SU-DHL-6 (cell line): ENCODE data around the gene SLC9A3.
"Not testable (repeated sequence)": the region's sequence is repeated elsewhere in the genome, so short reads cannot be mapped to it uniquely, and the experiment has no call there.

Experiments
- H2AFZ ChIP-seq: fragments of 200-600 bp; sonication (generic); 2 replicates; pipeline ENCODE4 v1.6.1; 2014; ENCODE audit warnings: low read depth, mild to moderate bottlenecking, moderate library complexity, mixed read lengths, antibody characterized with exemption, low read length; ENCODE audit not compliant: severe bottlenecking
- H3F3A ChIP-seq: fragments of 200-600 bp; shearing (Covaris generic); 2 replicates; pipeline ENCODE4 v1.6.0; 2016; ENCODE audit warnings: antibody characterized with exemption, mild to moderate bottlenecking; ENCODE audit not compliant: insufficient read depth
- H3K27ac ChIP-seq: fragments of 200-600 bp; sonication (generic); 2 replicates; pipeline ENCODE4 v1.5.1; 2016; ENCODE audit warnings: low read depth, mild to moderate bottlenecking, low read length, moderate library complexity, mixed read lengths
- H3K27me3 ChIP-seq: fragments of 200-600 bp; sonication (generic), shearing (Covaris generic); 2 replicates; pipeline ENCODE4 v1.6.0; 2014; ENCODE audit warnings: mild to moderate bottlenecking, low read length
- H3K36me3 ChIP-seq: fragments of 200-600 bp; sonication (generic); 2 replicates; pipeline ENCODE4 v1.6.1; 2014; ENCODE audit warnings: mild to moderate bottlenecking, low read length, mixed read lengths
- H3K4me2 ChIP-seq: fragments of 300-600, 200-600 bp; shearing (Covaris generic), sonication (generic); 2 replicates; pipeline ENCODE4 v1.6.0; 2014; ENCODE audit warnings: low read length, low read depth, mild to moderate bottlenecking; ENCODE audit not compliant: poor library complexity, severe bottlenecking
- H3K4me3 ChIP-seq: fragments of 200-600 bp; sonication (generic); 2 replicates; pipeline ENCODE4 v1.5.1; 2014; ENCODE audit warnings: antibody characterized with exemption, low read length, mild to moderate bottlenecking, mixed read lengths; ENCODE audit not compliant: insufficient read depth, poor library complexity, severe bottlenecking
- H3K79me2 ChIP-seq: fragments of 200-600 bp; sonication (generic); 2 replicates; pipeline ENCODE4 v1.6.1; 2014; ENCODE audit warnings: mild to moderate bottlenecking, low read length, moderate library complexity; ENCODE audit not compliant: insufficient read depth
- H3K9ac ChIP-seq: fragments of 200-600 bp; sonication (generic); 2 replicates; pipeline ENCODE4 v1.7.0; 2014; ENCODE audit warnings: mild to moderate bottlenecking, low read length
- H3K9me2 ChIP-seq: fragments of 200-600 bp; sonication (generic); replicated peaks from 2 replicates; pipeline ENCODE4 v1.6.1; 2014; ENCODE audit warnings: low read length; ENCODE audit not compliant: insufficient read depth
- H3K9me3 ChIP-seq: fragments of 200-600 bp; sonication (generic); 2 replicates; pipeline ENCODE4 v1.6.1; 2014; ENCODE audit warnings: low read length, mixed read lengths; ENCODE audit not compliant: insufficient read depth
- H4K20me1 ChIP-seq: fragments of 200-600 bp; sonication (generic); 2 replicates; pipeline ENCODE4 v1.6.1; 2014; ENCODE audit warnings: low read depth, mild to moderate bottlenecking, antibody characterized with exemption, low read length, moderate library complexity, mixed read lengths
- CTCF ChIP-seq: fragments of 200-600 bp; sonication (generic); IDR thresholded peaks from one replicate; pipeline ENCODE4 v1.5.1; 2017; ENCODE audit warnings: antibody characterized with exemption, mild to moderate bottlenecking, low read length, moderate library complexity; ENCODE audit not compliant: insufficient read depth, poor library complexity, severe bottlenecking
- EZH2phosphoT487 ChIP-seq: fragments of 200-600 bp; sonication (generic), shearing (Covaris generic); conservative IDR thresholded peaks from 2 replicates; pipeline ENCODE4 v1.6.1; 2018; ENCODE audit warnings: mild to moderate bottlenecking, antibody characterized with exemption, low read length, moderate library complexity, mixed read lengths

The SLC9A3 gene

GRCh38 chr5:488744-489688 is 35.2 kb downstream of the SLC9A3 start:
- TF ChIP-seq EZH2phosphoT487, result no peak
- no peak for TF ChIP-seq CTCF

GRCh38 chr5:488241-488640 is 36.0 kb downstream of the SLC9A3 start:
- no peak overlapping the region for H3K4me3 ChIP-seq
- H2AFZ ChIP-seq, result no peak overlapping the region
- no peak overlapping the region for H3K27ac ChIP-seq
- TF ChIP-seq EZH2phosphoT487 (no peak), CTCF (no peak)
- no peaks in the 10 kb centered on the region for H3K9me3 ChIP-seq
- no peak overlapping the region for H3K9ac ChIP-seq
- no peaks in the 10 kb centered on the region for H3K79me2 ChIP-seq
- no peaks in the 10 kb centered on the region for H3K27me3 ChIP-seq
- H4K20me1 ChIP-seq, result no peaks in the 10 kb centered on the region
- no peaks in the 10 kb centered on the region for H3K9me2 ChIP-seq
- H3K36me3 ChIP-seq, result no peaks in the 10 kb centered on the region
- H3F3A ChIP-seq, result no peaks in the 10 kb centered on the region
- H3K4me2 ChIP-seq, result no peak overlapping the region

More at GRCh38 chr5:488744-489688, 35.2 kb downstream of the SLC9A3 start:
- Histone ChIP-seq H3K4me3 (no peak overlapping the region), H3K9ac (no peak overlapping the region), H4K20me1 (no peaks in the 10 kb centered on the region), H3K9me3 (no peaks in the 10 kb centered on the region), H3K9me2 (no peaks in the 10 kb centered on the region), H3K27ac (no peak overlapping the region), H3K79me2 (no peaks in the 10 kb centered on the region), H3F3A (no peaks in the 10 kb centered on the region), H2AFZ (no peak overlapping the region), H3K27me3 (no peaks in the 10 kb centered on the region), H3K36me3 (no peaks in the 10 kb centered on the region), H3K4me2 (no peak overlapping the region)

- not testable (repeated sequence) for H4K20me1 ChIP-seq, H2AFZ ChIP-seq, H3K9me3 ChIP-seq, H3K9ac ChIP-seq, H3K27ac ChIP-seq, H3K27me3 ChIP-seq, H3K4me2 ChIP-seq, H3K4me3 ChIP-seq, H3F3A ChIP-seq, H3K79me2 ChIP-seq, H3K36me3 ChIP-seq, H3K9me2 ChIP-seq
Measured at GRCh38 chr5:486597-486996, 37.7 kb downstream of the SLC9A3 start.

GRCh38 chr5:485946-486491 is 38.2 kb downstream of the SLC9A3 start:
- TF ChIP-seq CTCF, result no peak

More at GRCh38 chr5:485946-486491, 38.2 kb downstream of the SLC9A3 start:
- Histone ChIP-seq H3K4me2 (no peak overlapping the region), H3K9ac (no peak overlapping the region), H4K20me1 (no peaks in the 10 kb centered on the region), H2AFZ (no peak overlapping the region), H3K9me2 (no peaks in the 10 kb centered on the region), H3K4me3 (no peak overlapping the region), H3K79me2 (no peaks in the 10 kb centered on the region), H3K9me3 (no peaks in the 10 kb centered on the region), H3F3A (no peaks in the 10 kb centered on the region), H3K36me3 (no peaks in the 10 kb centered on the region), H3K27ac (no peak overlapping the region), H3K27me3 (no peaks in the 10 kb centered on the region)
